Loucy (cell line): Measurements from ENCODE around the gene CBLN3.

Experiments used
- H2AFZ ChIP-seq: fragments of 200-600 bp; sonication (generic); 2 replicates; pipeline ENCODE4 v1.6.0; 2016; ENCODE audit warnings: antibody characterized with exemption, mild to moderate bottlenecking, low read length, moderate library complexity
- H3F3A ChIP-seq: fragments of 200-600 bp; 2 replicates; pipeline ENCODE4 v1.6.0; 2016; ENCODE audit warnings: antibody characterized with exemption, low read depth, mild to moderate bottlenecking
- H3K27me3 ChIP-seq: fragments of 200-600 bp; sonication (generic); 2 replicates; pipeline ENCODE4 v1.6.1; 2014; ENCODE audit warnings: low read length, mild to moderate bottlenecking; ENCODE audit not compliant: insufficient read depth, poor library complexity, severe bottlenecking
- H3K36me3 ChIP-seq: fragments of 200-600 bp; sonication (generic); 2 replicates; pipeline ENCODE4 v1.6.1; 2016; ENCODE audit warnings: low read length; ENCODE audit not compliant: insufficient read depth
- H3K4me1 ChIP-seq: fragments of 200-600 bp; sonication (generic); 2 replicates; pipeline ENCODE4 v1.5.1; 2014; ENCODE audit warnings: low read length, mild to moderate bottlenecking; ENCODE audit not compliant: insufficient read depth, poor library complexity, severe bottlenecking
- H3K4me2 ChIP-seq: fragments of 200-600 bp; sonication (generic); 2 replicates; pipeline ENCODE4 v1.6.0; 2014; ENCODE audit warnings: antibody characterized with exemption, low read length, low read depth, mild to moderate bottlenecking; ENCODE audit not compliant: poor library complexity, severe bottlenecking
- H3K4me3 ChIP-seq: fragments of 200-600 bp; sonication (generic); 2 replicates; pipeline ENCODE4 v1.5.1; 2014; ENCODE audit warnings: low read length, mild to moderate bottlenecking, mixed read lengths; ENCODE audit not compliant: poor library complexity, severe bottlenecking
- H3K79me2 ChIP-seq: fragments of 200-600 bp; sonication (generic); 2 replicates; pipeline ENCODE4 v1.6.1; 2014; ENCODE audit warnings: low read length; ENCODE audit not compliant: insufficient read depth
- H3K9ac ChIP-seq: fragments of 200-600 bp; sonication (generic); 2 replicates; pipeline ENCODE4 v1.6.0; 2014; ENCODE audit warnings: mild to moderate bottlenecking, low read depth, low read length, moderate library complexity; ENCODE audit not compliant: poor library complexity, severe bottlenecking
- H3K9me2 ChIP-seq: fragments of 200-600 bp; sonication (generic); replicated peaks from 2 replicates; pipeline ENCODE4 v1.6.1; 2016; ENCODE audit warnings: low read depth, low read length, mixed read lengths
- H3K9me3 ChIP-seq: fragments of 200-600 bp; sonication (generic); 2 replicates; pipeline ENCODE4 v1.6.1; 2014; ENCODE audit warnings: mild to moderate bottlenecking, antibody characterized with exemption, low read length, low read depth; ENCODE audit not compliant: insufficient read depth
- H4K20me1 ChIP-seq: fragments of 200-600 bp; sonication (generic); 2 replicates; pipeline ENCODE4 v1.6.0; 2014; ENCODE audit warnings: antibody characterized with exemption, low read length, mild to moderate bottlenecking; ENCODE audit not compliant: insufficient read depth, poor library complexity, severe bottlenecking
- EZH2phosphoT487 ChIP-seq: fragments of 200-600 bp; IDR thresholded peaks from 2 replicates; pipeline ENCODE4 v1.6.1; 2018; ENCODE audit warnings: antibody characterized with exemption, mild to moderate bottlenecking, moderate library complexity, borderline replicate concordance
- TF ChIP-seq, protein P1 (sequence below): fragments of 200-600 bp; sonication (generic); conservative IDR thresholded peaks from 2 replicates; pipeline ENCODE4 v1.5.1; 2014; ENCODE audit warnings: mild to moderate bottlenecking, antibody characterized with exemption, low read length

Gene CBLN3

DNA sequence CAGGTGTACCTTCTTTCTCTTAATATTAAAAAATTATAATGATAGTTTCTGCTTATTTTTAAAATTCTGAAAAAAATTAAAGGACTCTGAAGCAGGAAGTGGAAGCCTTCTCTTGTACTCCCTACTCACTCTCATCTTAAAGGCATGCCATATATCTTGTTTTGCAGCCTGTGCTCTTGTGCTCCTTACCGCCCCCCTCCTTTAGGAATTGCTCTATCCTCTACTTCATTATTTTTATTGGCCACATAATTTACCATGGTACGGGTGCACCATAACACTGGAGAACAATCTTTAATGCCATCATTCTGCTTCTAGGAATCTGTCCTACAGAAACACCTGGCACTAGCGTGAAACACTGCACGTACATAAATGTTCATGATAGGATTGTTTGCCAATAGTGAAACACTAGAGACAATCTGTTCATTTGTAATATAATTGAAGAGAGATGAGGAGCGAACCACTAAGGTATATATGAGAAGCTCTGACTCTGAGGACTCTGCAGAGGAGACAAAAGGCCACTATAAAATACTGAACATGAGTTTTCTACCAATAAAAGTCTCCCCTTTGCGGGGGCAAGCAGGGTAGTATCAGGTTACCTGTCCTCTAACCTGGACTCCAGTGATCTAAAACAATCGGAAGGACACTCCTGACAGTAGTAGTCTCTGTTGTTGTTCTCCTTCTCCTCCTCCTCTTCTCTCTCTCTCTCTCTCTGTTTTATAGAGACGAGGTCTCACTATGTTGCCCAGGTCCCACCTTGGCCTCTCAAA is 37.0 kb downstream of the CBLN3 start:
- H3K4me2 ChIP-seq, result no peak overlapping the region
- no peaks in the 10 kb centered on the region for H4K20me1 ChIP-seq
- peaks cover 12% of the 10 kb centered on the region; the same call in 1 of the 2 replicates for H3F3A ChIP-seq
- no peaks in the 10 kb centered on the region for H3K36me3 ChIP-seq
- H3K9me2 ChIP-seq, result no peaks in the 10 kb centered on the region
- no peak for TF ChIP-seq EZH2phosphoT487
- TF ChIP-seq, protein P1, sequence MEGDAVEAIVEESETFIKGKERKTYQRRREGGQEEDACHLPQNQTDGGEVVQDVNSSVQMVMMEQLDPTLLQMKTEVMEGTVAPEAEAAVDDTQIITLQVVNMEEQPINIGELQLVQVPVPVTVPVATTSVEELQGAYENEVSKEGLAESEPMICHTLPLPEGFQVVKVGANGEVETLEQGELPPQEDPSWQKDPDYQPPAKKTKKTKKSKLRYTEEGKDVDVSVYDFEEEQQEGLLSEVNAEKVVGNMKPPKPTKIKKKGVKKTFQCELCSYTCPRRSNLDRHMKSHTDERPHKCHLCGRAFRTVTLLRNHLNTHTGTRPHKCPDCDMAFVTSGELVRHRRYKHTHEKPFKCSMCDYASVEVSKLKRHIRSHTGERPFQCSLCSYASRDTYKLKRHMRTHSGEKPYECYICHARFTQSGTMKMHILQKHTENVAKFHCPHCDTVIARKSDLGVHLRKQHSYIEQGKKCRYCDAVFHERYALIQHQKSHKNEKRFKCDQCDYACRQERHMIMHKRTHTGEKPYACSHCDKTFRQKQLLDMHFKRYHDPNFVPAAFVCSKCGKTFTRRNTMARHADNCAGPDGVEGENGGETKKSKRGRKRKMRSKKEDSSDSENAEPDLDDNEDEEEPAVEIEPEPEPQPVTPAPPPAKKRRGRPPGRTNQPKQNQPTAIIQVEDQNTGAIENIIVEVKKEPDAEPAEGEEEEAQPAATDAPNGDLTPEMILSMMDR, result peak; percentile 22
- H3K4me3 ChIP-seq, result no peak overlapping the region
- no peaks in the 10 kb centered on the region for H3K9me3 ChIP-seq
- peak overlapping the region; percentile 37; the same call in 1 of the 2 replicates for H2AFZ ChIP-seq
- H3K9ac ChIP-seq, result no peak overlapping the region
- H3K27me3 ChIP-seq, result no peaks in the 10 kb centered on the region
- H3K79me2 ChIP-seq, result no peaks in the 10 kb centered on the region
- H3K4me1 ChIP-seq, result peaks cover 64% of the 10 kb centered on the region

DNA sequence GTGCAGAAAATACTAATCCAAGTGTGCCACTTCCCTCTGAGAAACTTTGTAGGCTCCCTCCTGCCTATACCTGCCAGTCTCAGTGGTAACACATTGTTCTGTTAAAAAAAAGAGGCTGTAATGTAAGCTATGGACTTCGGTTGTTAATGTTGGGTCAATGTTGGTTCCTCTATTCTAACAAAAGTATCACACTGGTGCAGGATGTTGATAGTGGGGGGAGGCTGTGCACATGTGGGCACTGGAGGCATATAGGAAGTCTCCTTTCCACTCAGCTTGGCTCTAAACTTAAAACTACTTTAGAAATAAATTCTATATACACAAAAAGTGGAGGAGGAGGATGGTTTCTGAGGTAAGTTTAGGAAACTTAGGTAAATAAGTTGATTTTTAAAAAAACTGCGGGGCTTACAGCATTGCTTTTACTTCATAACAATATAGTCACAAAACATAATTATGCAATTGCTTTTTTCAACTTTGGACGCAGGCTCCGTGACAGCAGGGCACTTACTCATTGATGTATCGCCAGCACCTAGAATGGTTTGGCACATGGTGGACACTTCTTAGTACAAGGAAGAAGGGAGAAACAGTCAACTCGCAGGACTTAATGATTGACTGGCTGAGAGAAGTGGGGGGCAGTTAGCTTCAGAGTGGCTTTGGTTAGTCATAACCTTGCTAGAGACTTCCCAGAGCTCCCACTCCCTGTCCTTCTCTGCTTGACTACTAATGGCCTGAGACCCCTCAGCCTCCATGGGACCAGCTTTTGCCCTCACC is 38.6 kb downstream of the CBLN3 start:
- H3K4me1 ChIP-seq, result peaks cover 47% of the 10 kb centered on the region
- no peaks in the 10 kb centered on the region for H3K9me2 ChIP-seq
- no peak overlapping the region for H3K4me2 ChIP-seq
- no peaks in the 10 kb centered on the region for H3K79me2 ChIP-seq
- H3K27me3 ChIP-seq, result no peaks in the 10 kb centered on the region
- no peaks in the 10 kb centered on the region for H3K36me3 ChIP-seq
- no peak overlapping the region for H3K4me3 ChIP-seq
- H3K9ac ChIP-seq, result peak overlapping the region; percentile 34
- TF ChIP-seq, protein P1, result no peak
- no peak for TF ChIP-seq EZH2phosphoT487
- H3F3A ChIP-seq, result peaks cover 9% of the 10 kb centered on the region; the same call in 1 of the 2 replicates
- H4K20me1 ChIP-seq, result no peaks in the 10 kb centered on the region
- peak overlapping the region; percentile 77 for H2AFZ ChIP-seq
- no peaks in the 10 kb centered on the region for H3K9me3 ChIP-seq

DNA sequence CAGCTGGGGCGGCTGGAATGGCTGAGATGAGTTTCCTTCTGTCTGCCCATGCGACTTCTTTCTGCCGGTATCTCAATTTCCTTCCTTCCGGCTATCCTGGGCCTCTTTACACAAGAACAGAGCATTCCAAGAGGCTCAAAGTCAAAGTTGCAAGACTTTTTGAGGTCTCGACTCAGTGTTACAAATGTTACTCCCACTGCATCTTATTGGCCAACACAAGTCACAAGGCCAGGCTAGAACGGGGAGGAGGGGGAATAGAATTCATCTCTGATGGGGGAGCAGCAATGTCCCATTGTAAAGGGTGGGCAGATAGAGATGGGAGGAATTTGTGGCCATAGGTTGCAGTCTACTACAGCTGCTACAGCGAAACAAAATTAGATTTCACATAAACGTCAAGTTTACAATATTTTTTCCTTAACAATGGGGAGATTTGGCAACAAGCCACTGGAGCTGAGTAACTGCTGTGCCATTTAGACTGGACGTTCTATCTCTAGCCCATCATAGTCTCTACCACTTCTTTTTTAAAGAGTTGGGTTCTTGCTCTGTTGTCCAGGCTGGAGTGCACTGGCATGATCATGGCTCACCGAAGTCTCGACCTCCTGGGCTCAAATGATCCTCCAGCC is 40.1 kb downstream of the CBLN3 start:
- Histone ChIP-seq H3K27me3 (no peaks in the 10 kb centered on the region), H3K9me3 (no peaks in the 10 kb centered on the region), H3K9ac (no peak overlapping the region), H4K20me1 (no peaks in the 10 kb centered on the region), H3K4me2 (no peak overlapping the region), H3K36me3 (no peaks in the 10 kb centered on the region), H3K4me1 (peaks cover 32% of the 10 kb centered on the region), H3K4me3 (no peak overlapping the region), H3K79me2 (no peaks in the 10 kb centered on the region), H2AFZ (no peak overlapping the region), H3K9me2 (no peaks in the 10 kb centered on the region), H3F3A (no peaks in the 10 kb centered on the region)
- no peak for TF ChIP-seq EZH2phosphoT487
- TF ChIP-seq, protein P1, result no peak
